ENCODE measurements around the gene RNF150. TPM values are rescaled to one million over a fixed set of nuclear protein-coding genes. Genes with fewer than 3 reads are reported as not detected.

RNF150 gene
- total RNA-seq, 1 experiment from 2014 or later = 0.14 TPM

DNA sequence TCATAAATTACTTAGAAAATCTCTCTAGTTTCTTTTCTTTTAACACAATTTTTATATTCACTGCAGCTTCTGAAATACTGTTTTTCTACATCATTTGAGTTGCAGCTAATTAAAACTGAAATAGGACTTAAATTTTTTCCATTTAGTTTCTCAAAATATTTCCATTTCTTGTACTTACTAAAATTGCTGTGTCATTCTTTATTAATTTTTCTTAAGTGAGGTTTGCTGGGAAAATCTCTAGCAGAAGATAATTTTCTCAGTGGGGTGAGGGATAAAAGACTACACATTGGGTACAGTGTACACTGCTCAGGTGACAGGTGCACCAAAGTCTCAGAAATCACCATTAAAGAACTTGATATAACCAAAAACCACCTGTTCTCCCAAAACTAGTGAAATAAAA is 57.7 kb downstream of the RNF150 start:
- no peak for DNase-seq
- H3K9me3 Mint-ChIP-seq (ENCODE audit: unreplicated experiment) = no peaks in the 10 kb centered on the region
- Histone ChIP-seq H3K4me1 (no peaks in the 10 kb centered on the region), H3K9me3 (no peaks in the 10 kb centered on the region), H3K4me3 (ENCODE audit: low read depth, low read length) (no peak overlapping the region), H3K27me3 (replicated peaks; ENCODE audit: control insufficient read depth, insufficient read depth, low read length) (no peaks in the 10 kb centered on the region), H3K36me3 (ENCODE audit: control insufficient read depth, insufficient read depth, low read length) (no peaks in the 10 kb centered on the region)
- H3K27me3 Mint-ChIP-seq (ENCODE audit: insufficient read depth, unreplicated experiment) = peaks cover 3% of the 10 kb centered on the region
- H3K27ac Mint-ChIP-seq (ENCODE audit: unreplicated experiment) = no peak overlapping the region
- TF ChIP-seq CTCF (IDR thresholded peaks at IDR 0.05; ENCODE audit: insufficient read depth in 1 of 2, low read depth in 1 of 2, low read length in 1 of 2, severe bottlenecking in 1 of 2, unreplicated experiment in 1 of 2) = no peak
- no peak overlapping the region for H3K4me3 Mint-ChIP-seq (ENCODE audit: unreplicated experiment)
- intact Hi-C loops (cut with micrococcal nuclease; ENCODE audit: unreplicated experiment) = no loop called here
- BruUV-seq (replicated peaks) = no TSS peak
- H3K4me1 Mint-ChIP-seq (ENCODE audit: low read depth, unreplicated experiment) = no peaks in the 10 kb centered on the region
- ChIA-PET POLR2A (no interaction called here), CTCF (no interaction called here)
- no peaks in the 10 kb centered on the region for H3K36me3 Mint-ChIP-seq (ENCODE audit: insufficient read depth, unreplicated experiment)

DNA sequence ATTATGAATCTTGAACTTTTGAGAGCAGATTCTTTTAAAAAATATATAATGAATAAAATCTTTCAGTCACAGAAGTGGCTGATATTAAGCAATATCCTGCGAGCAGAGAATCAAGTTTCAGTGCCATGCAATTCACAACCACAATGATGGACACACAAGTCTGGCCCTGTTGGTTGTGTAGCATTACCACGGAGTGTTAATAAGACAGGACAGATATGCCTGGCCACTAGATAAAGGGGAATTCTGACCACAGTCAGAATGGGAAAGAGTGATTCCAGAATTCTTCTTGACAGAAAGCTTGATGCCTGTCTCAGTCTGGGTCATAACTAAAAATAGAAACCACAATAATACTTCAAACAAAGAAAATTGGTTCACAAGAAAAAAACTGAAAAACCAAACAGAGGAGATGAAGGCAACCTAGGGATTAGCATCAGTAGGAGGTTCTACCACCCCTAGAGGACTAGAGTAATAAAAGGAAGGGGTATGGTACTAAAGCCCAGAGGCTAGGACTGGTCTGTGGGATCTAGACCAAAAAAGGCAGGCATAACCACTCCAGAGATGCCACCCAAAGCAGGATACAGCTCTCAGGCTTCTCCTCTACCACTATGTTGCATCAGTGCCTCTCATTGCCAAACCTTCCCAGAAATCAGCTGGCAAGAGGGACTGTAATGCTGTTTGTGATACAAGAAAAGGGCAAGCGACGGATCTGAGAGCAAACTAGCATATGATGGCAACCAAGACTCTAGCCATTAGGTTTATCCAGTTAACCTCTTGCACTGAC is 59.0 kb downstream of the RNF150 start:
- no peaks in the 10 kb centered on the region for H3K9me3 ChIP-seq
- no peaks in the 10 kb centered on the region for H3K36me3 ChIP-seq (ENCODE audit: control insufficient read depth, insufficient read depth, low read length)
- intact Hi-C loops (cut with micrococcal nuclease; ENCODE audit: unreplicated experiment) = no loop called here
- no peak for DNase-seq
- Mint-ChIP-seq H3K27me3 (ENCODE audit: insufficient read depth, unreplicated experiment) (peaks cover 1% of the 10 kb centered on the region), H3K9me3 (ENCODE audit: unreplicated experiment) (no peaks in the 10 kb centered on the region), H3K4me3 (ENCODE audit: unreplicated experiment) (no peak overlapping the region), H3K4me1 (ENCODE audit: low read depth, unreplicated experiment) (no peaks in the 10 kb centered on the region), H3K27ac (ENCODE audit: unreplicated experiment) (no peak overlapping the region), H3K36me3 (ENCODE audit: insufficient read depth, unreplicated experiment) (no peaks in the 10 kb centered on the region)
- CTCF ChIA-PET = no interaction called here
- no peak overlapping the region for H3K4me3 ChIP-seq (ENCODE audit: low read depth, low read length)
- H3K4me1 ChIP-seq = no peaks in the 10 kb centered on the region
- TF ChIP-seq CTCF (IDR thresholded peaks at IDR 0.05; ENCODE audit: insufficient read depth in 1 of 2, low read depth in 1 of 2, low read length in 1 of 2, severe bottlenecking in 1 of 2, unreplicated experiment in 1 of 2) = no peak
- H3K27me3 ChIP-seq (replicated peaks; ENCODE audit: control insufficient read depth, insufficient read depth, low read length) = no peaks in the 10 kb centered on the region
- BruUV-seq (replicated peaks) = no TSS peak
- POLR2A ChIA-PET = no interaction called here

DNA sequence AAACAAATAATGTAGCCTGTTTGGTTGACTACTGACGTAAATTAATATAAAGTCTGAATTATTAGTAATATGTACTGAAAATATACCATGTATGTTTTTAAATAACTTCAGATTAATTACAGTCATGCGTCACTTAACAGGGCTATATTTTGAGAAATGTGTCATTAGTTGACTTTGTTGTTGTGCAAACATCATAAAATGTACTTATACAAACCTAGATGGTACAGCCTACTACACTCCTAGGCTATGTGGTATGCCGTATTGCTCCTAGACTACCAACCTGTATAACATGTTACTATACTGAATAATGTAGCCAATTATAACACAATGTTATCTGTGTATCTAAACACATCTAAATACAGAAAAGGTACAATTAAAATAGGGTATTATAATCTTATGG is 66.6 kb downstream of the RNF150 start:
- no peaks in the 10 kb centered on the region for H3K27me3 ChIP-seq (replicated peaks; ENCODE audit: control insufficient read depth, insufficient read depth, low read length)
- no peak overlapping the region for H3K4me3 Mint-ChIP-seq (ENCODE audit: unreplicated experiment)
- DNase-seq = no peak
- H3K9me3 ChIP-seq = no peaks in the 10 kb centered on the region
- H3K36me3 ChIP-seq (ENCODE audit: control insufficient read depth, insufficient read depth, low read length) = no peaks in the 10 kb centered on the region
- no peaks in the 10 kb centered on the region for H3K36me3 Mint-ChIP-seq (ENCODE audit: insufficient read depth, unreplicated experiment)
- no peak for TF ChIP-seq CTCF (IDR thresholded peaks at IDR 0.05; ENCODE audit: insufficient read depth in 1 of 2, low read depth in 1 of 2, low read length in 1 of 2, severe bottlenecking in 1 of 2, unreplicated experiment in 1 of 2)
- ChIA-PET POLR2A (no interaction called here), CTCF (no interaction called here)
- no TSS peak for BruUV-seq (replicated peaks)
- no peak overlapping the region for H3K4me3 ChIP-seq (ENCODE audit: low read depth, low read length)
- H3K9me3 Mint-ChIP-seq (ENCODE audit: unreplicated experiment) = no peaks in the 10 kb centered on the region
- H3K4me1 Mint-ChIP-seq (ENCODE audit: low read depth, unreplicated experiment) = no peaks in the 10 kb centered on the region
- H3K4me1 ChIP-seq = no peaks in the 10 kb centered on the region
- intact Hi-C loops (cut with micrococcal nuclease; ENCODE audit: unreplicated experiment) = no loop called here
- H3K27me3 Mint-ChIP-seq (ENCODE audit: insufficient read depth, unreplicated experiment) = no peaks in the 10 kb centered on the region
- H3K27ac Mint-ChIP-seq (ENCODE audit: unreplicated experiment) = no peak overlapping the region

Measured in Caco-2 (cell line).